ENCODE measurements around the gene PROSER2.
"Not testable (repeated sequence)": the region's sequence is repeated elsewhere in the genome, so short reads cannot be mapped to it uniquely, and the experiment has no call there.

The PROSER2 gene

DNA sequence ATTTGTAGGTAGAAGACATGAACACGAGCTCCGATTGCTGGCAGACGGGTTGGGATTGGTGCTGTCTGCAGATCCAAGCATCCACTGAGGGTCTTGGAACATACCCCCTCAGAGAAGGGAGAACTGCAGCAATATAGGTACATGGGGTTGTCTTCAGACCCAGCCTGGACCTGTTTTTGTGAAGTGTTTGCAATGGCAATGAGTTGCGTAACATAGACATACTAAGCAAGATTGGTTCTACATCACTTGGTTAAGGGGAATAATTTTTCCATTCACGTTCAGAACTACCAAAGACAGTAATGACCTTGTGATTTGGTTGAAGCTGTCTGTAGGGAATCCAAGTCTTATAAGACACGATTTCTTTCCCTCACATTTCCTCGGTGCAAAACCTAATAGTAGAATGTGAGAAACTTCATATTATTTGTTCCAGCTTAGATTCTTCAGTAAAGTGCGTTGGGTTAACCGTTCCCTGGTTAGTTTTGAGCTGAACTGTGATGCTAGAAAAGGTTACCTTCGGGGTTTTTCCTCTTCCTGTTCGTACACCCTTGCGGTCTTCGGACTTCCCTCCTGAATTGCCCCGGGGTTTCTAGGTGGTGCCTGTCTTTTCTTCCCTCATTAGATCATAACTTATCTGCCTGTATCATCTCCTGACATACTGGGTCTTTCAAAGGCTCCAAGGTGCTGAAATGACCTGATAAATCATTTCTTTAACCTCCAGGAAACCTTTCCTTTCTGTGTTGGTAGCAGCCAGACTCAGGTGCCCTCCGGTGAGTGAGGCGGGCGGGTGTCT lies 14.4 kb downstream of the PROSER2 start:
- H3K27me3 ChIP-seq (replicated peaks; ENCODE audit: control insufficient read depth, insufficient read depth, low read length), result no peaks in the 10 kb centered on the region
- peaks cover under 1% of the 10 kb centered on the region for H3K4me1 ChIP-seq (ENCODE audit: control insufficient read depth, insufficient read depth, low read length)
- H3K9ac ChIP-seq (ENCODE audit: low read length), result no peak overlapping the region
- H3K9me3 ChIP-seq (ENCODE audit: control insufficient read depth, low read length), result no peaks in the 10 kb centered on the region
- DNase-seq (ENCODE audit: low read depth), result no peak
- no peaks in the 10 kb centered on the region for H3K36me3 ChIP-seq (ENCODE audit: control insufficient read depth, insufficient read depth, low read length, severe bottlenecking)
- H3K4me3 ChIP-seq (ENCODE audit: low read length), result no peak overlapping the region

DNA sequence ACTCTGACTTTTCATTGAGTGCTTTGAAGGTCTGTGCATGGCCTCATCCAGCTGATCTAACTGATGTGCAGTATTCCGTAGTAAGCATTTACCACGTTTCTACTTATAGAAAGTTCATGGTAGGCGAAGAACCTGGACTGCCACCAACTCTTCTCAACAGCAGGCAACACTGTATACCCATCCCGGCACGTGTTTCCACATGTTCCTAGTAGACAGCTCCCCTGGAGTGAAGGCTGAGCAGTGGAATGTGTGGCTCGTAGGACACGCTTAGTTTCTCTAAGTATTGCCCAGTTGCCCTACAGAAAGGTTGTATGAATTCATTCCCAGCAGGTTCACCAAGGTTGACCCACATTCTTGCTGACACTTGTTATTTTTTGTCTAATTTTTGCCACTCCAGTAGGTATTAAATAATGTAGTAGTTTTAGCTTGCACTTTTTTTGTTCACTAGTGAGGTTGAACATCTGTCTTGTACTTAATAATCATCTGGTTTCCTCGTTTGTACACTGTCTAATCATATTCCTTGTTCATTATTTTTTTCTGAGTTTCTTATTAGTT lies 15.2 kb downstream of the PROSER2 start:
- Histone ChIP-seq H3K4me1 (ENCODE audit: control insufficient read depth, insufficient read depth, low read length) (no peaks in the 10 kb centered on the region), H3K36me3 (ENCODE audit: control insufficient read depth, insufficient read depth, low read length, severe bottlenecking) (no peaks in the 10 kb centered on the region), H3K9me3 (ENCODE audit: control insufficient read depth, low read length) (no peaks in the 10 kb centered on the region), H3K9ac (ENCODE audit: low read length) (no peak overlapping the region), H3K4me3 (ENCODE audit: low read length) (no peak overlapping the region), H3K27me3 (replicated peaks; ENCODE audit: control insufficient read depth, insufficient read depth, low read length) (no peaks in the 10 kb centered on the region)
- no peak for DNase-seq (ENCODE audit: low read depth)

DNA sequence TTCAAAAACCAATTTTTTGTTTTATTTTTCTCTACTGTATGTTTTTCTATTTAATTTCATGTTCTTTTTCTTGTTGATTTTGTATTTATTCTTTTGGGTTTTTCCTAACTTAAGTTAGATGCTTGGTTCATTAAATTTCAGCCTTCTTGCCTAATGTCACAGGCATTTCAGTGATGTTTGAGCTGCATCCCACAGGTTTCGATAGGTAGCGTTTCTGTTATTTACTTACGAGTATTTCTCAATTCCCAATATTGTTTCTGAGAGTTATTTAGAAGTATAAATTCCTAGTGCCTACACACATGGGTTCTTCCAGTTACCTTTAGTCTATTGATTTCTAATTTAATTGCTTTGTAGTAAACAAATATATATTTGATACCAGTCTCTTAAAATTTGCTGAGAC lies 18.2 kb downstream of the PROSER2 start:
- H3K4me1 ChIP-seq (ENCODE audit: control insufficient read depth, insufficient read depth, low read length), result no peaks in the 10 kb centered on the region
- H3K36me3 ChIP-seq (ENCODE audit: control insufficient read depth, insufficient read depth, low read length, severe bottlenecking), result no peaks in the 10 kb centered on the region
- H3K4me3 ChIP-seq (ENCODE audit: low read length), result no peak overlapping the region
- no peak overlapping the region for H3K9ac ChIP-seq (ENCODE audit: low read length)
- no peaks in the 10 kb centered on the region for H3K27me3 ChIP-seq (replicated peaks; ENCODE audit: control insufficient read depth, insufficient read depth, low read length)
- no peak for DNase-seq (ENCODE audit: low read depth)
- no peaks in the 10 kb centered on the region for H3K9me3 ChIP-seq (ENCODE audit: control insufficient read depth, low read length)

DNA sequence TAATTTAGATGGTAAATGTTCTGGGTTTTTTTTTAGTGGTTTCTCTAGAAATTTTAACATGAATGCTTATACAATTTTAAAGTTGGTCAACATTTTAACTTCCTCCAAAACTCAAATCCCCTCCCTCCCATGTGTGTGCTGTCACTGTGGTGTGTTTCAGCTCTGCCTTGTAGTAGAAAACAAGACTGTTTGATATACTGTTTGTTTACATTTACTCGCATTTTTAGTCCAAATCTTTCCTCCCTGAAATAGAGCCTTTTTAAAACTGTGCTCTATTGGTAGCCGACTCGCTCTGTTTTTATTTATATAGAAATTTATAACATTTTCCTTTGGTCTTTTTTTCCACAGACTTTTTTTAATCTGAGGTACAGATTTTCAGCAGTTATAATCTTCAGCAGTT lies 19.3 kb downstream of the PROSER2 start:
- H3K4me3 ChIP-seq (ENCODE audit: low read length), result no peak overlapping the region
- no peak for DNase-seq (ENCODE audit: low read depth)

DNA sequence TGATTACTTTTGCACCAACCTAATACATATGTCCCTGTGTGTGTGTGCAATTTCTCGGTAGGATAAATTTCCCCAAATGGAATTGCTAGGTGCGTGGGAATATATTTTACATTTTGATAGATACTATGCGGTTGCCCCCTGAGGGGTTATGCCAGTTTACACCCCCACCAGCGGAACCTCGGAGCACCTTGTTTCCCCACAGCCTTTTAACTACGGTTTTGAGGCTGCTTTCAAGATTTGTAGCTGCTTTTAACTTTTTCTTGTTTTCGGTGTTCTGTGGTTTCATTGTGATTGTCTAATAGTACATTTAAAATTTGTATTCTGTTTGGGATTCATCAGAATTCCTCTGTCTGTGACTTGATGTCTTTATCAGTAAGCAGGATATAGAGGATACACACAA lies 22.0 kb downstream of the PROSER2 start:
- H3K9ac ChIP-seq (ENCODE audit: low read length), result no peak overlapping the region
- H3K9me3 ChIP-seq (ENCODE audit: control insufficient read depth, low read length), result no peaks in the 10 kb centered on the region
- no peak overlapping the region for H3K4me3 ChIP-seq (ENCODE audit: low read length)
- H3K36me3 ChIP-seq (ENCODE audit: control insufficient read depth, insufficient read depth, low read length, severe bottlenecking), result no peaks in the 10 kb centered on the region
- no peaks in the 10 kb centered on the region for H3K4me1 ChIP-seq (ENCODE audit: control insufficient read depth, insufficient read depth, low read length)
- H3K27me3 ChIP-seq (replicated peaks; ENCODE audit: control insufficient read depth, insufficient read depth, low read length), result no peaks in the 10 kb centered on the region
- no peak for DNase-seq (ENCODE audit: low read depth)

More for the DNA sequence above, 19.3 kb downstream of the PROSER2 start:
- Histone ChIP-seq H3K4me1 (ENCODE audit: control insufficient read depth, insufficient read depth, low read length) (no peaks in the 10 kb centered on the region), H3K27me3 (replicated peaks; ENCODE audit: control insufficient read depth, insufficient read depth, low read length) (no peaks in the 10 kb centered on the region), H3K36me3 (ENCODE audit: control insufficient read depth, insufficient read depth, low read length, severe bottlenecking) (no peaks in the 10 kb centered on the region), H3K9ac (ENCODE audit: low read length) (no peak overlapping the region), H3K9me3 (ENCODE audit: control insufficient read depth, low read length) (no peaks in the 10 kb centered on the region)

DNA sequence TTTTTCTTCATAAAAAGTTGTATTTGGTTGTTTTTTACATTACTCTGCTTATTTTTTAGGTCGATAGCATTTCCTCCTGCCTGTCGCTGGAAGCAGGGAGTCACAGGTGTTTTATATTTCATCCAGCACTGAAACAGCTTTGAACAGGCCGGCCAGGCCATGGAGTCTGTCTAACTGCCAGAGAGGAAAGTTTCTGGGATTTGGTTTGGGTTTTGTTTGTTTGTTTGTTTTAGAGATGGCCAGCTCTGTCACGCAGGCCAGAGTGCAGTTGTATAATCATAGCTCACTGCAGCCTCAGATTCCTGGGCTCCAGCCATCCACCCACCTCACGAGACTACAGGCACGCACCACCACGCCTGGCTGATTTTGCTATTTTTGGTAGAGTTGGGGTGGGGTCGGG lies 23.4 kb downstream of the PROSER2 start:
- Histone ChIP-seq H3K9me3 (ENCODE audit: control insufficient read depth, low read length) (no peaks in the 10 kb centered on the region), H3K27me3 (replicated peaks; ENCODE audit: control insufficient read depth, insufficient read depth, low read length) (no peaks in the 10 kb centered on the region), H3K9ac (ENCODE audit: low read length) (no peak overlapping the region), H3K36me3 (ENCODE audit: control insufficient read depth, insufficient read depth, low read length, severe bottlenecking) (peaks cover 3% of the 10 kb centered on the region), H3K4me1 (ENCODE audit: control insufficient read depth, insufficient read depth, low read length) (no peaks in the 10 kb centered on the region), H3K4me3 (ENCODE audit: low read length) (no peak overlapping the region)
- DNase-seq (ENCODE audit: low read depth), result peak; percentile 74

DNA sequence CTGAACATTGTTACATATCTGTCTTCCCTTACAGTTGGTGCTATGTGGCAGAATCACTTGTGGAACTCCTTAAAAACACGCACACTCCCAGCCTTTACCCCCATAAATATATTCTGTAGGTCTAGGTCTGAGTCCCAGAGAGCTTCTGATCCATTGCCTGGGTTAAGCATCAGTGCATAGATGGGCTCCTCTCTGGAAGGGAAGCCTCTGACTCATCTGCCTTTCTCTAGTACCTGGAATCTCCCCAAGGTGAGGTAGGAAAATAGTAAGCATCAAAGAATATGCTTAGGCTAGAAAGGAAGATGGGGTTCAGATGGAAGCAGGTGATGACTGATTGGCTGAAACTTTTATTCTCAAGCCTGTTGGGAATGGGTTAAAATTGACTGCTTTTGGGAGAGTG lies 26.1 kb downstream of the PROSER2 start:
- no peak for DNase-seq (ENCODE audit: low read depth)
- no peaks in the 10 kb centered on the region for H3K9me3 ChIP-seq (ENCODE audit: control insufficient read depth, low read length)

DNA sequence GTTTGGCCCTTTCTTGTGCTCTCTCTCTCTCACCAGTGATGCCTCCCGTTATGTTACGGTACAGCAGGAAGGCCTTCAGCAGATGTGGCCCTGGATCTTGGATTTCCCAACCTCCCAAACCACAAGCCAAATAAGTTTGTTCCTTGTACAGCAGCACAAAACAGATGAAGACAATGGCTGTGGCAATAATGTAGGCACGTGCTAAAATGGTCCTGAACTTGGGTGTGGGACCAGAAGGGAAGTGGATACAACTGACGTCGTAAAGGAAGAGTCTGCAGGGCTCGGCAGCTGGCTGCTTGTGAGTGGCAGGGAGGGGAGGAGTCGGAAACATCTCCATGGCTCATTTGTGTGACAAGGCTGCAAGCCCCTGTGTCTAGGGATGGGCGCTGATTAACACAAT lies 26.8 kb downstream of the PROSER2 start:
- Histone ChIP-seq H3K4me1 (ENCODE audit: control insufficient read depth, insufficient read depth, low read length) (no peaks in the 10 kb centered on the region), H3K4me3 (ENCODE audit: low read length) (no peak overlapping the region), H3K9ac (ENCODE audit: low read length) (no peak overlapping the region), H3K36me3 (ENCODE audit: control insufficient read depth, insufficient read depth, low read length, severe bottlenecking) (peaks cover 10% of the 10 kb centered on the region), H3K27me3 (replicated peaks; ENCODE audit: control insufficient read depth, insufficient read depth, low read length) (no peaks in the 10 kb centered on the region), H3K9me3 (ENCODE audit: control insufficient read depth, low read length) (no peaks in the 10 kb centered on the region)
- DNase-seq (ENCODE audit: low read depth), result no peak

More for the DNA sequence above, 26.1 kb downstream of the PROSER2 start:
- Histone ChIP-seq H3K4me3 (ENCODE audit: low read length) (no peak overlapping the region), H3K4me1 (ENCODE audit: control insufficient read depth, insufficient read depth, low read length) (no peaks in the 10 kb centered on the region), H3K36me3 (ENCODE audit: control insufficient read depth, insufficient read depth, low read length, severe bottlenecking) (peaks cover 10% of the 10 kb centered on the region), H3K27me3 (replicated peaks; ENCODE audit: control insufficient read depth, insufficient read depth, low read length) (no peaks in the 10 kb centered on the region), H3K9ac (ENCODE audit: low read length) (no peak overlapping the region)

DNA sequence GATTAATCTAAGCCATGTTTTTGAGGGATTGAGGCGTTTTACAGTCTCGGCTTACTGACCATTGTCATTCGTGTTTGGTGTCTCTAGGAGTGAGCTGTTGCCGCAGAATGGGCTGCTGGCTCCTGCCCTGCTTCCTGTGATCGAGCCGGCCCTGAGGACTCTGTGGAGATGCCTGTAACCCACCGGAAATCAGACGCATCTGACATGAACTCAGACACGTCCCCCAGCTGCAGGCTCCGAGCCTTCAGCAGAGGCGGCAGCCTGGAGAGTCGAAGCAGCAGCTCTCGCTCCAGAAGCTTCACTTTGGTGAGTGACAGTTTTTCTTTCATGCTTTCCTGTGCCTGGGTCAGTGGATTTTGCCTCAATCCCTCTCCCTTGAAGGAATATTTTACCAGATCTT lies 28.8 kb downstream of the PROSER2 start:
- DNase-seq (ENCODE audit: low read depth), result no peak
- Histone ChIP-seq H3K9ac (ENCODE audit: low read length) (no peak overlapping the region), H3K9me3 (ENCODE audit: control insufficient read depth, low read length) (no peaks in the 10 kb centered on the region), H3K36me3 (ENCODE audit: control insufficient read depth, insufficient read depth, low read length, severe bottlenecking) (peaks cover 10% of the 10 kb centered on the region), H3K4me3 (ENCODE audit: low read length) (no peak overlapping the region), H3K27me3 (replicated peaks; ENCODE audit: control insufficient read depth, insufficient read depth, low read length) (no peaks in the 10 kb centered on the region), H3K4me1 (ENCODE audit: control insufficient read depth, insufficient read depth, low read length) (no peaks in the 10 kb centered on the region)

DNA sequence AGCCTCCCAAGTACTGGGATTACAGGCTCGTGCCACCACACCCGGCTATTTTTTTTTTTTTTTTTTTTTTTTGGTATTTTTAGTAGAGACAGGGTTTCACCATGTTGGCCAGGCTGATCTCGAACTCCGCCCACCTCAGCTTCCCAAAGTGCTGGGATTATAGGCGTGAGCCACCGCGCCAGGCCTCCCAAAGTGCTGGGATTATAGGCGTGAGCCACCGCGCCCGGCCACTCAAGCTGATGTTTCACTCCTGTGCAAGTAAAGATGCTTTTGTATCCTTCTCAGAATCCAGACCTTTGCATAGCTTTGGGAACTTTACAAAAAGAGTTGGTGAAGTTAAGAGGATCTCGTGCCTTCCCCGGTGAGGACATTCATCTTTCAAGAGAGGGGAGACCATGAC lies 29.5 kb downstream of the PROSER2 start:
- DNase-seq (ENCODE audit: low read depth); H3K4me1 ChIP-seq (ENCODE audit: control insufficient read depth, insufficient read depth, low read length); H3K9ac ChIP-seq (ENCODE audit: low read length); H3K27me3 ChIP-seq (replicated peaks; ENCODE audit: control insufficient read depth, insufficient read depth, low read length); H3K9me3 ChIP-seq (ENCODE audit: control insufficient read depth, low read length); H3K4me3 ChIP-seq (ENCODE audit: low read length): not testable (repeated sequence)
- H3K36me3 ChIP-seq (ENCODE audit: control insufficient read depth, insufficient read depth, low read length, severe bottlenecking), result peaks cover 10% of the 10 kb centered on the region

DNA sequence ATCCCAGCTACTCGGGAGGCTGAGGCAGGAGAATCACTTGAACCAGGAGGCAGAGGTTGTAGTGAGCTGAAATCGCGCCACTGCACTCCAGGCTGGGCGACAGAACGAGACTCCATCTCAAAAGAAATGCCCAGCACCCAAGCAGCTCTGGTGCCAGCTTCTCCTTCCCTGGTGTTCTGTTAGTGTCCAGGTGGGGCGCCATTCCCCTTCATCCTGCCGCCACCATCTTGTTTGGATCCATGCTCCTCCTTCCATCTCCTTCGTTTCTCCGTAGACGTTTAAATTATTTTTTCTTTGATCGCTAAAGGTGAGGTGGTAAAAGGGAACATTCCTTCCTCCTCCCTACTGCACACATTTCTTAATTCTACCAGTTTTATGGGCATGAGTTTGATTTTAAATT lies 30.3 kb downstream of the PROSER2 start:
- no peaks in the 10 kb centered on the region for H3K4me1 ChIP-seq (ENCODE audit: control insufficient read depth, insufficient read depth, low read length)

DNA sequence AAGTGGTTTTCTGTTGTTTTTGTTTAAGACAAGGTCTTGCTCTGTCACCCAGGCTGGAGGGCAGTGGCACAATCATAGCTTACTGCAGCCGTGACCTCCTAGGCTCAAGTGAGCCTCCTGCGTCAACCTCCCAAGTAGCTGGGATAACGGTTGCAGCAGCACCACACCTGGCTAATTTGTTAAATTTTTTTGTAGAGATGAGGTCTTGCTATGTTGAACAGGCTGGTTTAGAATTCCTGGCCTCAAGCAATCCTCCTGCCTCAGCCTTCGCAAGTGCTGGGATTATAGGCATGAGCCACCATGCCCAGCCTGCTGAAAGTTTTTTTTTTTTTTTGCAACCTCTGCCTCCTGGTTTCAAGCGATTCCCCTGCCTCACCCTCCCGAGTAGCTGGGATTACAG lies 31.1 kb downstream of the PROSER2 start:
- Histone ChIP-seq H3K36me3 (ENCODE audit: control insufficient read depth, insufficient read depth, low read length, severe bottlenecking) (peaks cover 10% of the 10 kb centered on the region), H3K4me3 (ENCODE audit: low read length) (no peak overlapping the region), H3K4me1 (ENCODE audit: control insufficient read depth, insufficient read depth, low read length) (no peaks in the 10 kb centered on the region), H3K9me3 (ENCODE audit: control insufficient read depth, low read length) (no peaks in the 10 kb centered on the region), H3K27me3 (replicated peaks; ENCODE audit: control insufficient read depth, insufficient read depth, low read length) (no peaks in the 10 kb centered on the region), H3K9ac (ENCODE audit: low read length) (no peak overlapping the region)
- no peak for DNase-seq (ENCODE audit: low read depth)

More for the DNA sequence above, 30.3 kb downstream of the PROSER2 start:
- H3K9ac ChIP-seq (ENCODE audit: low read length), result no peak overlapping the region
- no peaks in the 10 kb centered on the region for H3K9me3 ChIP-seq (ENCODE audit: control insufficient read depth, low read length)
- no peak for DNase-seq (ENCODE audit: low read depth)
- H3K36me3 ChIP-seq (ENCODE audit: control insufficient read depth, insufficient read depth, low read length, severe bottlenecking), result peaks cover 10% of the 10 kb centered on the region
- H3K27me3 ChIP-seq (replicated peaks; ENCODE audit: control insufficient read depth, insufficient read depth, low read length), result no peaks in the 10 kb centered on the region
- no peak overlapping the region for H3K4me3 ChIP-seq (ENCODE audit: low read length)
